Heart right ventricle (tissue), 16 donors: ENCODE measurements around the gene KLK2. TPM values are rescaled to one million over a fixed set of nuclear protein-coding genes. Genes with fewer than 3 reads are reported as not detected.

ENCODE experiments used
- ATAC-seq, 8 donors: fragments of 200-7000 bp; cut with Tn5 transposase; one replicate each; pipeline ENCODE4 v1.9.1; 2020; ENCODE audit warnings: mild to moderate bottlenecking in 8 of 8, moderate library complexity in 8 of 8, moderate number of reproducible peaks in 1 of 8
- DNase-seq, 2 donors: peaks; one replicate each; pipeline ENCODE4 v3.0.0-alpha.2; 2020
- H3K27ac ChIP-seq, 10 donors: fragments of 200-600 bp; sonication (generic) in 2 of 10; one replicate each; pipeline versions ENCODE4 v1.5.0 to v1.8.0; 2020 to 2022; ENCODE audit warnings: mild to moderate bottlenecking in 3 of 10
- H3K27me3 ChIP-seq, 7 donors: fragments of 200-600 bp; one replicate each; pipeline ENCODE4 v1.8.0; 2021 to 2022; ENCODE audit warnings: mild to moderate bottlenecking in 2 of 7
- H3K36me3 ChIP-seq, 9 donors: fragments of 200-600 bp; sonication (generic) in 1 of 9; one replicate each; pipeline versions ENCODE4 v1.5.0 to v1.8.0; 2020 to 2022; ENCODE audit warnings: mild to moderate bottlenecking in 2 of 9
- H3K4me1 ChIP-seq, 9 donors: fragments of 200-600 bp; sonication (generic) in 1 of 9; one replicate each; pipeline versions ENCODE4 v1.5.0 to v1.8.0; 2020 to 2022; ENCODE audit warnings: mild to moderate bottlenecking in 4 of 9
- H3K4me3 ChIP-seq, 10 donors: fragments of 200-600 bp; sonication (generic) in 2 of 10; one replicate each; pipeline versions ENCODE4 v1.5.0 to v1.8.0; 2020 to 2022; ENCODE audit warnings: mild to moderate bottlenecking in 7 of 10, moderate library complexity in 2 of 10
- H3K9me3 ChIP-seq, 11 donors: fragments of 200-600 bp in 10 of 11; sonication (generic) in 2 of 11; one replicate each; pipeline versions ENCODE4 v1.5.0 to v1.8.0; 2013 to 2022; ENCODE audit warnings: mild to moderate bottlenecking in 2 of 11, control low read depth in 1 of 11, moderate library complexity in 1 of 11
- CTCF ChIP-seq, 9 donors: fragments of 200-600 bp; sonication (generic) in 2 of 9; IDR thresholded peaks; one replicate each; pipeline versions ENCODE4 v1.5.0 to v1.8.0; 2021 to 2022; ENCODE audit warnings: antibody characterized with exemption in 9 of 9, mild to moderate bottlenecking in 5 of 9, moderate library complexity in 1 of 9
- WGBS, 2 donors: extraction: QIAGEN DNeasy Blood & Tissue Kit; methylation state at CpG; one replicate each; pipeline ENCODE4 v1.1.7; 2013; ENCODE audit warnings: inconsistent platforms in 1 of 2; 5-methylcytosine and 5-hydroxymethylcytosine counted together
- intact Hi-C, 10 donors: fragments of 100-400 bp; cut with DNase I; formaldehyde crosslinking; loops; one replicate each; pipeline versions ENCODE4 v1.11.1 to v1.14.2; 2022
- polyA plus RNA-seq, 2 donors: library from polyadenylated mRNA; stranded (reverse); fragments of 200-250 nt; gene quantifications; one replicate each; pipeline ENCODE4 v1.2.3, GENCODE V29; 2013
- total RNA-seq, 10 donors: library from RNA; stranded (reverse); fragmentation: NEBNext Ultra II Directional in 3 of 10; extraction: Animal tissue kit (Norgen Biotek cat#: 25700) in 3 of 10; gene quantifications; one replicate each; pipeline versions ENCODE4 v1.2.1 to v1.2.4, GENCODE V29; 2021 to 2023
- donor health status: Arrhythmogenic right ventricular cardiomyopathy.
- donor health status: ischemic (EF 13 %, LVEDD 7.1; RV severe dilation, severe dysfunction).
- donor health status: healthy with polysubstance abuse.
- donor health status: DM: no; HTN: yes; CAD: no.
- donor health status: DM: no; HTN: no; CAD: no.
- donor health status: ischemic (EF 25% LVEDD 6.9; RV normal size, moderate dysfunction).
- donor health status: ischemic (EF 25% LVEDD 5.7; RV mildly dilated, moderate dysfunction).
- donor health status: healthy.
- donor health status: DM: yes; HTN: yes; CAD: no.
- donor health status: Ischemic cardiomyopathy.
- donor health status: ischemic (EF 35%, LVEDD 5.7; RV mildly dilated, moderate dysfunction).
- donor health status: nonischemic (EF 11% LVEDD 7.7; RV severe dilation, severe dysfunction).
- donor health status: DM: yes; HTN: yes; CAD: no.
- donor health status: PGD.
- donor health status: ischemic (EF 29% LVEDD 5.4; RV normal size, mild dysfunction).
- donor health status: nonischemic (EF 23%, LVEDD 6.1; RV moderate dilation, normal function).

KLK2 gene
- total and polyA plus RNA-seq, 12 donors = not detected

DNA sequence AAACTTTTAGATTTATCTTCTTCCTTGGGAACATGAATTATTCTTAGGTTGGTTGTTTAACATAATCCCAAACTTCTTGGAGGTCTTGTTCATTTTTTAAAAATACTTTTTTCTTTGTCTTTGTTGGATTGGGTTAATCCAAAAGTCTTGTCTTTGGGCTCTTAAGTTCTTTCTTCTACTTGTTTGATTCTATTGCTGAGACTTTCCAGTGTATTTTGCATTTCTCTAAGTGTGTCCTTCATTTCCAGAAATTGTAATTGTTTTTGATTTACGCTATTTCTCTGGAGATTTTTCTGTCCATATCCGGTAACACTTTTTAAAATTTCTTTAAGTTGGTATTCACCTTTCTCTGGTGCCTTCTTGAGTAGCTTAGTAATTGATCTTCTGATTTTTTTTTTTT is 30.0 kb upstream of the KLK2 start:
- H3K4me1 ChIP-seq = no peaks in the 10 kb centered on the region
- no peak overlapping the region for H3K4me3 ChIP-seq
- no peak for TF ChIP-seq CTCF (IDR thresholded peaks at IDR 0.05)
- intact Hi-C loops = no loop called here
- no peak overlapping the region for H3K27ac ChIP-seq
- ATAC-seq (no peak), DNase-seq (no peak)
- 95 to 98% methylated on average over 2 of the region's 2 CpGs for WGBS, 2 donors
- no peaks in the 10 kb centered on the region for H3K36me3 ChIP-seq
- peaks cover 0 to 12% (median under 1%) of the 10 kb centered on the region in 7 donors for H3K27me3 ChIP-seq
- H3K9me3 ChIP-seq = peaks cover 0 to 37% (median 0%) of the 10 kb centered on the region in 11 donors

GRCh38 chr19:50843701-50844221 is 29.5 kb upstream of the KLK2 start:
- H3K4me3 ChIP-seq = no peak overlapping the region
- H3K27me3 ChIP-seq = peaks cover 0 to 13% (median 5%) of the 10 kb centered on the region in 7 donors
- 75% methylated on average over 7 of the region's 7 CpGs for WGBS, 2 donors
- H3K27ac ChIP-seq = no peak overlapping the region
- ATAC-seq (no peak), DNase-seq (no peak)
- peaks cover 0 to 37% (median 0%) of the 10 kb centered on the region in 11 donors for H3K9me3 ChIP-seq
- TF ChIP-seq CTCF (IDR thresholded peaks at IDR 0.05) = no peak
- no peaks in the 10 kb centered on the region for H3K4me1 ChIP-seq
- intact Hi-C loops = no loop called here
- H3K36me3 ChIP-seq = no peaks in the 10 kb centered on the region

DNA sequence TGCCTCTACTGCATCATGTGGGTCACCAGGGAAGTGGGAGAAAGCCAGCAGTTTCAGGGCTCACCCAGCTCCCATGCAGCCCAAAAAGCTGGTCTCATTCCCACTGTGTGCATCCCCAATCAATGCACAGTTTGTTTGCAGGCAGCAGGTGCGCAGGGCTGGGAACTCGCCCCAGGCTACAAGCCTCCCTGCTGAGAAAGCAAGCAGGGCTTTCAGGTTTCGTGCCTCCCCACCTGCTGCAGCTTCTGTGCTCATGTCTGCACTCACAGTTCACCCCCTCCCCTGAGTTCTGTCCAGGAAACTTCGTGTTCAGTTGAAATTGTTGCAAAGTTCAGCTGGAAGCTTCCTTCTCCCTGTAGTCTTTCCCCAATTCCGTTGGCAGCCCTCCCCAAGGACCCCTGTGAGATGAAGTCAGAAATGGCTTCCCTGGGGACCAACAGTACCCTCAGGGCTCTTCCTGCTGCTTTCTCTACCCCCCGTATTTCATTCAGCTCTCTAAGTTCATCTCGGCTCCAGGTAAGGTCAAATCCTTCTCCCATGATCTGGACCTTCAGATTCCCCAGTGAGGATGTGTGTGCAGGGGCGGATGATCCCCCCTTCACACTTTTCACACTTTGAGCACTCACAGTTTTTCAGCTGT is 28.8 kb upstream of the KLK2 start:
- H3K36me3 ChIP-seq = no peaks in the 10 kb centered on the region
- no peak for DNase-seq
- H3K4me1 ChIP-seq = no peaks in the 10 kb centered on the region
- H3K27me3 ChIP-seq = peaks cover 0 to 14% (median 5%) of the 10 kb centered on the region in 7 donors
- 54 to 60% methylated on average over 8 of the region's 8 CpGs for WGBS, 2 donors
- H3K4me3 ChIP-seq = no peak overlapping the region
- H3K9me3 ChIP-seq = peaks cover 0 to 37% (median 0%) of the 10 kb centered on the region in 11 donors
- no peak for ATAC-seq
- H3K27ac ChIP-seq = no peak overlapping the region
- intact Hi-C loops = no loop called here
- no peak for TF ChIP-seq CTCF (IDR thresholded peaks at IDR 0.05)

- peaks cover 0 to 66% (median 34%) of the 10 kb centered on the region in 7 donors for H3K27me3 ChIP-seq
- H3K36me3 ChIP-seq = no peaks in the 10 kb centered on the region
- intact Hi-C loops = no loop called here
- ATAC-seq (no peak), DNase-seq (no peak)
- H3K4me1 ChIP-seq = no peaks in the 10 kb centered on the region
- WGBS, 2 donors = 45 to 51% methylated on average over 3 of the region's 3 CpGs
- H3K4me3 ChIP-seq = no peak overlapping the region
- H3K9me3 ChIP-seq = no peaks in the 10 kb centered on the region
- TF ChIP-seq CTCF (IDR thresholded peaks at IDR 0.05) = no peak
- H3K27ac ChIP-seq = no peak overlapping the region
These were observed 22.5 kb upstream of the KLK2 start for GRCh38 chr19:50850738-50851137.
